Lung microvascular endothelial cell (primary cell): Measurements from ENCODE around the gene AMBRA1. TPM values are rescaled to one million over a fixed set of nuclear protein-coding genes. Genes with fewer than 3 reads are reported as not detected.

Source experiments
- DNase-seq, 2 donors: peaks; one replicate each; pipeline versions ENCODE4 v3.0.0 to v3.0.0-alpha.2; 2010; ENCODE audit warnings: low read depth in 2 of 2
- total RNA-seq: library from RNA; depleted of rRNA; stranded (reverse); fragments of >200 nt; gene quantifications from 2 replicates; pipeline ENCODE4 v1.2.1, GENCODE V29; 2014

The AMBRA1 gene
- total RNA-seq, result 12.4 and 15.3 TPM in 2 replicates

- DNase-seq, result peak; percentile 86 to 94
Observed at GRCh38 chr11:46593550-46594373, at the start of gene AMBRA1. Gene AMBRA1, minus strand, starts transcription at chr11:46594023. Its CDS starts 45,643 bp downstream, at chr11:46548380.

DNA sequence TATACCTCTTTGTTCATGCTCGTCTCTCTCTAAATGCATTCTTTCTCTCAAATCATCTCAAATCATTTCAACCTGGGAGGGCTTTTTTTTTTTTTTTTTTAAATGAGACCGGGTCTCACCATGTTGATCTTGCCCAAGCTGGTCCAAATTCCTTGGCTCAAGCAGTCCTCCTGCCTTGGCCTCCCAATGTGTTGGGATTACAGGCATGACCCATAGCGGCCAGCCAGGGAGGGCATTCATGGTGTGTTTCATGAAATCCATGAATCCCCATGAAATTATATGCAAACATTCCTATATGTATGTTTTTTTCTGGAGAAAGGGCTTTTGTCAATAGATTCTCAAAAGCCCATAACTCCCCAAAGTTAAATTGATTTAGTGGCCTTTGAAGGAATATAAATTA is 49.7 kb upstream of the AMBRA1 start:
- no peak for DNase-seq

- no peak for DNase-seq
Observed at GRCh38 chr11:46642627-46643335, 49.0 kb upstream of the AMBRA1 start.

GRCh38 chr11:46641639-46642038 is 47.8 kb upstream of the AMBRA1 start:
- no peak for DNase-seq

DNA sequence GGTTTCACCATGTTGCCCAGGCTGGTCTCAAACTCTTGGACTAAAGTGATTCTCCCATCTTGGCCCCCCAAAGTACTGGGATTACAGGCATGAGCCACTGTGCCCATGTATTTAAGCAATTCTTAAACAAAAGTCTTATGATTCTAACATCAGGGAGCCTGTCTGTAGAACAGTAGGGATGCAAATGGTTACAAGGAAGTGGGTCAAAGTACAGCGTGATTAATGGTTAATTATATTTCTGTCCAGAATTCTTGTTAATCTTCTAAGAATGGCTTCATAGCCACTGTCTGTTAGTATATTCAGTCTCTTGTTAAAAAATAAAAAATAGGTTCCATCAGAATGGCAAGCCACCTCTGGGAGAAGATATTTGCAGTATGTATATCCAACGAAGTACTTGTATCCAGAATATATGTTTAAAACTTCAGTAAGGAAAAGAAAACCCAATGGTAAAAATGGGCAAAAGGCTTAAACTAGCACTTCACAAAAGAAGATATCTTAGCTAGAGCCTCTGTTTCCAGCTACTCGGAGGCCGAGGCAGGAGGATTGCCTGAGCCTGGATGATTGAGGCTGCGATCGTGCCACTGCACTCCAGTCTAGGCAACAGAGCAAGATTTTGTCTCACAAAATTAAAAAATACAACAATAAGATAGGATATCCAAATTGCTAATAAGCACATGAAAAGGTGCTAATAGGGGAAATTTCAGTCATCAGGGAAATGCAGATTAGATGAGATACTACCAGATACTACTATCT is 46.4 kb upstream of the AMBRA1 start:
- no peak for DNase-seq

DNA sequence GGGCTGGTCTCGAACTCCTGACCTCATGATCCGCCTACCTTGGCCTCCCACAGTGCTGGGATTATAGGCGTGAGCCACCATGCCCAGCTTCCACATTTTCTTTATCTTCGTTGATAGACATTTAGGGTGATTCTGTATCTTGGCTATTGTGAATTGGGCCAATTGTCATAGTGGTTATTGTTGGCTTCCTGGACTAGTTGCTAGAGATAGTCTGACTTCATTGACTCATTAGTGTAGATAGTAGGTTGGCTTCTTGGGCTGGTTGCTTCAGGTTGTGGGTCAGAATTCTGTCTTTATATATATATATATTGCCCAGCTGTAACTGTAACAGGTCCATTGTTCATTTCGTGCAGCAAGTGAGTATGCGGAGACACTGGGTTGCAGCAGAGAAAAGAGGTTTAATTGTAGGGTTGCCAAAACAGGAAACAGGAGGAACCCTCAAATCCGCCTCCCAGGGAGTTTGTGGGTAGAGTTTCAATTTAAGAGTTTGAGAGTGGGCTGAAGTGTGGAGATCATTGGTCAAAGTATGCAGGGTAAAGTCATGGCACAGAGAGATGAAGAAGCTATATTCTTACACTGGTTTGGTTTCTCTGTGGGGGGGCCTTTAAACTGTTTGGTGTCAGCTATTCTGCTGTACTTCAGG is 45.5 kb upstream of the AMBRA1 start:
- DNase-seq, result no peak

DNA sequence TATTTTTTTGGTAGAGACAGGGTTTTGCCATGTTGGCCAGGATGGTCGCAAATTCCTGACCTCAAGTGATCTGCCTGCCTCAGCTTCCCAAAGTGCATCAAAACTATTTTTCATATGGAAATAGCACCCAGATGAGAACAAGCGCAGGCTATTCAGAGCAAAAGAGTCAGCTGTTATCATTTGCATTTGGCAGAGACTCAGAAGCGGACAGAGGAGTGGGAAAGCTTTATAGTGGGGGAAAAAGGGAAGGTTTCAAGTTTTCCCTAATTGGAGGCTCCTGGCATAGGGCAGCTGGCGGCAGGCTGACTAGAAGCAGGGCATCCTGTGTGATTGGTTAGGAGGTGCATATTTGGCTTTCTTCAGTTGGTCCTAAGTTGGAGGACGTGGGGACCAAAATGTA is 43.7 kb upstream of the AMBRA1 start:
- DNase-seq, result no peak

- DNase-seq, result no peak
Observed at GRCh38 chr11:46635557-46636139, 41.8 kb upstream of the AMBRA1 start.

GRCh38 chr11:46633291-46634217 is 39.7 kb upstream of the AMBRA1 start:
- no peak for DNase-seq

DNA sequence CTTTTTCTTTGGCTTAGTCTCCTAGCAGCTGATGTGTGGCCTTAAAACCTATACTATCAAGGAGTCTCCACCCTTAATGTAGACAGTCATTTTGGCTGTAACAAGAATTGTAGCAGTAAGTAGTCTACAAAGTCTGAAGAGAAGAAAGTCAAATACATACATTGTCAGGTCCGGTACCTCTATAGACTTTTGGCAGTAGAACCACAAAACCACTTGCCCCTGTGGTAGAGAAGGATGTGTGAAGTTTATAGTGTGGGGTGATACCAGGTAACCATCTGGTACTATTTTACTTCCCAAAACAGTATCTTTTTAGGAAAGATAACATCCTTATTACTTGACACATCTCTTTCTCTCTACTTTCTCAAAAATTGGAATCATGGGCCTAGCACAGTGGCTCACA is 38.7 kb upstream of the AMBRA1 start:
- no peak for DNase-seq

- no peak for DNase-seq
Observed at GRCh38 chr11:46631676-46632075, 37.9 kb upstream of the AMBRA1 start.

DNA sequence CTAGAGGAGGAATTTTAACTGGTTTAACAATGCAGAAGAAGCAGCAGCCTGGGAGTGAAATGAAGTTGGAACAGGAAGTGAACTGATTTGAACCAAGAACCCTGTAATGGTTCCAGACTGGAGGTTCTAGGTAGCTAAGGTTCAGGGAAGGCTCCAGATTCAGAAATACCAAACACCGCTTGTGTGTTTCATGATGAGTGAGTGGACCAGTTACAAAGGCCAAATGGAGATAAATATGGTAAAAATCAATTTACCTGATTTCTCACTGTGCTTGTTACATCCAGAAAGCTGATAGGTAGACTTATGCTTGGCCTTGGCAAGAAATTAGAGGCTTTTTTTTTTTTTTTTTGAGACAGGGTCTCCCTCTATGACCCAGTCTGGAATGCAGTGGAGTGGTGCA is 36.4 kb upstream of the AMBRA1 start:
- DNase-seq, result no peak

DNA sequence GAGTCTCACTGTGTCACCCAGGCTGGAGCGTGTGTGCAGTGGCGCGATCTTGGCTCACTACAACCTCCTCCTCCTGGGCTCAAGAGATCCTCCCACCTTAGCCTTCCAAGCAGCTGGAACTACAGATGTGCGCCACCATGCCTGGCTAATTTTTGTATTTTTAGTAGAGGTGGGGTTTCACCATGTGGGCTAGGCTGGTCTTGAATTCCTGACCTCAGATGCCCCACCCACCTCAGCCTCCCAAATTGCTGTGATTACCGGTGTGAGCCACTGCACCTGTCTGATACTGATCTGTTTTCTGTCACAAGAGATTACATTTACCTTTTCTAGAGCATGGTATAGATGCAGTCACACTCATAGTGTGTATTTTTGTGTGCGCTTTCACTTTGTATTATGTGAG is 35.1 kb upstream of the AMBRA1 start:
- DNase-seq, result no peak

GRCh38 chr11:46625406-46625805 is 31.6 kb upstream of the AMBRA1 start:
- DNase-seq, result no peak

GRCh38 chr11:46618837-46619236 is 25.0 kb upstream of the AMBRA1 start:
- no peak for DNase-seq

GRCh38 chr11:46617972-46618314 is 24.1 kb upstream of the AMBRA1 start:
- no peak for DNase-seq

- DNase-seq, result peak; percentile 95
Observed at GRCh38 chr11:46617134-46617971, 23.5 kb upstream of the AMBRA1 start, which contains the start of the genes ATG13 and HARBI1. Gene ATG13, plus strand, starts transcription at chr11:46617553. Its CDS starts 26,739 bp downstream, at chr11:46644292. Gene HARBI1, minus strand, starts transcription at chr11:46617227. Its CDS starts 990 bp downstream, at chr11:46616237.

GRCh38 chr11:46616551-46617133 is 22.8 kb upstream of the AMBRA1 start:
- DNase-seq, result no peak

DNA sequence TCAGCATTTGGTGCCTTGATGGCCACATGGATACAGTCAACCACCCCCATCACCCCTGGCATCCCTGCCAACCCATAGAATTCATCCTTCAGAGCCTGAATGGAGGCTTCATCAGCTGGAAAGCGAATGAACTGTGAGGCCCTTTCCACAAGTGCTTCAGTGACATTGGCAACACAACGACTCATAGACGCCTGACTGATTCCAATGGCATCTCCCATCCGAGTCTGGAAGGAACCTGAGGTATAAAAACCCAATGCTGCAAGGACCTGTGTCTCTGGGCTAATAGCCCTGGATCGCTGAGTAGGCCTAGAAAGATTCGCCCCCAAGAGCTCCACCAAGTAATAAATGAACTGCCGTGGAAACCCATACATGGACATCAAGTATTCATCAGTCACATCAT is 21.9 kb upstream of the AMBRA1 start:
- DNase-seq, result no peak
